Keratinocyte (primary cell): ENCODE results near the gene ANO2. TPM values are rescaled to one million over a fixed set of nuclear protein-coding genes. Genes with fewer than 3 reads are reported as not detected.

Experiments used
- DNase-seq: peaks from one replicate; pipeline ENCODE4 v3.0.0-alpha.2; 2011; ENCODE audit warnings: low read depth, missing footprints, low spot score
- FAIRE-seq: peaks from 2 replicates; lab custom pipeline; 2011; peaks lifted over from hg19 to GRCh38; lab: Jason Lieb, UNC
- H2AFZ ChIP-seq: 2 replicates; pipeline ENCODE4 v1.6.0; 2012; ENCODE audit warnings: low read length, control low read depth, inconsistent platforms; ENCODE audit not compliant: control insufficient read depth
- H3K27ac ChIP-seq: 2 replicates; pipeline ENCODE4 v1.5.1; 2011; ENCODE audit warnings: low read length; ENCODE audit not compliant: control insufficient read depth, insufficient read depth
- H3K27me3 ChIP-seq: 3 replicates; pipeline ENCODE4 v1.6.0; 2011; ENCODE audit warnings: low read length; ENCODE audit not compliant: control insufficient read depth, insufficient read depth; ENCODE audit errors: extremely low read depth
- H3K36me3 ChIP-seq, 2 experiments: 2 replicates in 1 of 2; 3 replicates in 1 of 2; pipeline ENCODE4 v1.5.1; 2011; ENCODE audit warnings: low read length in 2 of 2, mild to moderate bottlenecking in 1 of 2; ENCODE audit not compliant: control insufficient read depth in 2 of 2, insufficient read depth in 2 of 2; ENCODE audit errors: extremely low read depth in 1 of 2
- H3K4me1 ChIP-seq: 3 replicates; pipeline ENCODE4 v1.5.1; 2011; ENCODE audit warnings: low read length; ENCODE audit not compliant: control insufficient read depth, insufficient read depth; ENCODE audit errors: extremely low read depth
- H3K4me2 ChIP-seq: 3 replicates; pipeline ENCODE4 v1.6.0; 2011; ENCODE audit warnings: low read depth, low read length; ENCODE audit not compliant: control insufficient read depth, insufficient read depth; ENCODE audit errors: extremely low read depth
- H3K4me3 ChIP-seq, 3 experiments: fragments of 200-600 bp in 1 of 3; sonication (generic) in 1 of 3; 2 replicates in 2 of 3; 3 replicates in 1 of 3; pipeline ENCODE4 v1.5.1; 2011 to 2016; ENCODE audit warnings: low read length in 3 of 3, mild to moderate bottlenecking in 3 of 3, control low read depth in 2 of 3, inconsistent platforms in 1 of 3, low read depth in 1 of 3, mixed read lengths in 1 of 3, mixed run types in 1 of 3, moderate library complexity in 1 of 3; ENCODE audit not compliant: control insufficient read depth in 2 of 3, insufficient read depth in 2 of 3; ENCODE audit errors: extremely low read depth in 1 of 3
- H3K79me2 ChIP-seq: 2 replicates; pipeline ENCODE4 v1.6.0; 2012; ENCODE audit warnings: low read length; ENCODE audit not compliant: control insufficient read depth, insufficient read depth
- H3K9ac ChIP-seq: 3 replicates; pipeline ENCODE4 v1.6.0; 2011; ENCODE audit warnings: low read length; ENCODE audit not compliant: control insufficient read depth, insufficient read depth; ENCODE audit errors: extremely low read depth
- H3K9me1 ChIP-seq: 3 replicates; pipeline ENCODE4 v1.6.0; 2011; ENCODE audit warnings: low read length; ENCODE audit not compliant: control insufficient read depth, insufficient read depth; ENCODE audit errors: extremely low read depth
- H3K9me3 ChIP-seq: 2 replicates; pipeline ENCODE4 v1.5.1; 2012; ENCODE audit warnings: low read depth, low read length; ENCODE audit not compliant: control insufficient read depth
- H4K20me1 ChIP-seq: 3 replicates; pipeline ENCODE4 v1.6.0; 2011; ENCODE audit warnings: low read length; ENCODE audit not compliant: control insufficient read depth, insufficient read depth; ENCODE audit errors: extremely low read depth
- EZH2 ChIP-seq: IDR thresholded peaks from one replicate; pipeline ENCODE4 v1.6.1; 2012; ENCODE audit warnings: inconsistent platforms, mild to moderate bottlenecking, low read length, moderate library complexity
- dilution Hi-C: fragments of 300-500 bp; cut with MboI; formaldehyde crosslinking; loops from one replicate; pipeline ENCODE4 v1.7.0; 2020; ENCODE audit warnings: low sequenced_read_pairs; ENCODE audit not compliant: extremely low pct_ligation_motif_present
- polyA plus RNA-seq, 5 experiments: library from polyadenylated mRNA; depleted of rRNA in 3 of 5; stranded (reverse) in 3 of 5; stranded (forward) in 1 of 5; unstranded in 1 of 5; fragments of >200 nt; gene quantifications; 1 replicate in 1 of 5; 2 replicates in 3 of 5; 3 replicates in 1 of 5; pipeline versions ENCODE4 v1.2.1 to v1.2.3, GENCODE V29; 2011 to 2012; ENCODE audit warnings: missing spikeins in 2 of 5, low read depth in 1 of 5, low replicate concordance in 1 of 5
- TF ChIP-seq, protein P1 (sequence below), 3 experiments: IDR thresholded peaks in 1 of 3; conservative IDR thresholded peaks in 1 of 3; optimal IDR thresholded peaks in 1 of 3; 2 replicates in 2 of 3; 3 replicates in 1 of 3; pipeline versions ENCODE3 to v1.5.1; 2011; ENCODE audit warnings: low read length in 3 of 3, mild to moderate bottlenecking in 3 of 3, moderate library complexity in 2 of 3, control low read depth in 1 of 3, inconsistent platforms in 1 of 3; ENCODE audit not compliant: insufficient read depth in 2 of 3; ENCODE audit errors: extremely low read depth in 1 of 3

The ANO2 gene
- polyA plus RNA-seq, 1 donor (not counting 4 experiments of a cell fraction or from before 2014, with no cell fraction given) = 0.14 TPM

DNA sequence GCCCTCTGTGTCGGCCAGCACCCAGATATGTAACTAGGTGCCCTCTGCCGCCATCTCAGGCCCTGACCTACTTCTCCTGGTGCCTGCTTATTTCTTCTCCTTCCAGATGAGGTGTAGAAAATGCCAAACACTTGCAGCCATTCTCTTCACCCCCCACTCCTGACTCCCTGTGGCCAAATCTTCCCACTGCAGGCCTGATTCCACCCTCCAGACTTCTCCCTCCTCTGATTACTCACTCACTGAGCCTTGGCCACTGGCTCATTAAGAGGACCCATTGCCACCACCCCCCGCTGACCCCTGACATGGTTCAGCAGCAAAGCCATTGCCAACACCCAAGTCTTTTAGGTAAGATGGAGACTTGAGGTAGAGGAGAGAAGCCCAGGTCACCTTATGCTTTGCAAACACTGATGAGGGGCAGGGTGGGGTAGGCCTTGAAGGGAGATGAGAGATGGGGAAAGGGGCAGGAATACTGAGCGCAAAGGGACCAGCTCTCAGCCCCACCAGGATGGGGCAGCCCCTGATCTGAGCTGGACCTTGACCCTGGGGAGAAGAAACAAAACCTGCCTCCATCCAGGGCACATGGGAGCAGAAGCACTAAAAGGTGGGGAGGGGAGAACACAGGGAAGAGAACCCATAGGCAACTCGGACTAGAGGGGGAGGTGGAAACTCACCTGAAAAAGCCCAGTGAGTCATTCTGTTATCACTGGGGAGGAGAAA lies 25.1 kb upstream of the ANO2 start:
- FAIRE-seq (no peak), DNase-seq (no peak)
- Histone ChIP-seq H3K79me2 (no peaks in the 10 kb centered on the region), H3K9me1 (no peaks in the 10 kb centered on the region), H3K36me3 (no peaks in the 10 kb centered on the region), H2AFZ (no peak overlapping the region), H3K4me1 (no peaks in the 10 kb centered on the region), H3K4me3 (no peak overlapping the region), H3K9ac (no peak overlapping the region), H3K4me2 (no peak overlapping the region), H3K27me3 (peaks cover 5% of the 10 kb centered on the region), H3K9me3 (no peaks in the 10 kb centered on the region), H4K20me1 (no peaks in the 10 kb centered on the region), H3K27ac (no peak overlapping the region)
- no peak for TF ChIP-seq EZH2
- TF ChIP-seq, protein P1, sequence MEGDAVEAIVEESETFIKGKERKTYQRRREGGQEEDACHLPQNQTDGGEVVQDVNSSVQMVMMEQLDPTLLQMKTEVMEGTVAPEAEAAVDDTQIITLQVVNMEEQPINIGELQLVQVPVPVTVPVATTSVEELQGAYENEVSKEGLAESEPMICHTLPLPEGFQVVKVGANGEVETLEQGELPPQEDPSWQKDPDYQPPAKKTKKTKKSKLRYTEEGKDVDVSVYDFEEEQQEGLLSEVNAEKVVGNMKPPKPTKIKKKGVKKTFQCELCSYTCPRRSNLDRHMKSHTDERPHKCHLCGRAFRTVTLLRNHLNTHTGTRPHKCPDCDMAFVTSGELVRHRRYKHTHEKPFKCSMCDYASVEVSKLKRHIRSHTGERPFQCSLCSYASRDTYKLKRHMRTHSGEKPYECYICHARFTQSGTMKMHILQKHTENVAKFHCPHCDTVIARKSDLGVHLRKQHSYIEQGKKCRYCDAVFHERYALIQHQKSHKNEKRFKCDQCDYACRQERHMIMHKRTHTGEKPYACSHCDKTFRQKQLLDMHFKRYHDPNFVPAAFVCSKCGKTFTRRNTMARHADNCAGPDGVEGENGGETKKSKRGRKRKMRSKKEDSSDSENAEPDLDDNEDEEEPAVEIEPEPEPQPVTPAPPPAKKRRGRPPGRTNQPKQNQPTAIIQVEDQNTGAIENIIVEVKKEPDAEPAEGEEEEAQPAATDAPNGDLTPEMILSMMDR (optimal IDR thresholded peaks at IDR 0.05 in 1 of 3, IDR thresholded peaks at IDR 0.05 in 1 of 3, conservative IDR thresholded peaks at IDR 0.05 in 1 of 3; ENCODE audit: extremely low read depth in 1 of 3, insufficient read depth in 2 of 3, low read length in 3 of 3) = peak in 1 of 3 experiments; percentile 5
- dilution Hi-C loops = no loop called here

DNA sequence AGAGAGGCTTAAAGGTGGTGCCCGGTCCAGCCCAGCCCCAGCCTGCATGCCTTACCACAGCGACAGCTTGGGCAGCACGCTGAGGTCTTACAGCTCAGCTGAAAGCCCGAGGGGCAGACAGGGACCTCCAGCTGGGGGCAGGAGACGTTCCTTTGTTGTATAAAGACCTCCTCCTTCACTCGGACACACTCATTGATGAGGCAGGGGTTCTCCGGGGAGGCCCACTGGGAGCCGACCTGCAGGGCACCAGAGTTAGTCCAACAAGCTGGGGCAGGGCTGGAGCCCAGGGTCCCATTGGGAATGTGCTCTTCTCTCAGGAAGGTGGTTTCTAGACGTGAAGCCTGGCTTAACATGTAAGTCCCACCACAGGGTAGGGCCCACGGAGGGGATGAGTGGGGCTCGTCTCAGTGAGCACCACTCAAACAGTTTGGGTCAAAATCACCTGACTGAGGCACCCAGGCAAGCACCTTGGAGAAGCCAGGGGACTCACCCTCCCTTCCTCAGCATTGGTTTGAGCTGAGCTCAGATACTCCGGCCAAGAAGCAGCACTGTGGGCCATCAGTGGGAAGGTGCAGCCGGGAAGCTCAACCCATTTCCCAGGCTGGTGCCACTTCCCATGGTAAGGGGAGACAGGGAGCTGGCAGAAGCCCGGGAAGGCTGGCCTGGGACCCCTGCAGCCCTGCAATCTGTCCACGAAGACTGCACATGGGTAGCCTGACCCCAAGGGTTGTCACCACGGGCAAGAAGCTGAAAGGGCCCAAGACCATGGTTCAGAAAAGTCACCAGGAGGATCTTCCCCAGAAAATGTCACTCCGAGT lies 24.3 kb upstream of the ANO2 start:
- Histone ChIP-seq H3K36me3 (no peaks in the 10 kb centered on the region), H2AFZ (no peak overlapping the region), H3K4me3 (no peak overlapping the region), H3K27ac (no peak overlapping the region), H3K4me1 (no peaks in the 10 kb centered on the region), H3K9ac (no peak overlapping the region), H4K20me1 (no peaks in the 10 kb centered on the region), H3K9me3 (no peaks in the 10 kb centered on the region), H3K79me2 (no peaks in the 10 kb centered on the region), H3K9me1 (no peaks in the 10 kb centered on the region), H3K27me3 (peaks cover 5% of the 10 kb centered on the region), H3K4me2 (no peak overlapping the region)
- TF ChIP-seq, protein P1 (optimal IDR thresholded peaks at IDR 0.05 in 1 of 3, IDR thresholded peaks at IDR 0.05 in 1 of 3, conservative IDR thresholded peaks at IDR 0.05 in 1 of 3; ENCODE audit: extremely low read depth in 1 of 3, insufficient read depth in 2 of 3, low read length in 3 of 3) = no peak
- TF ChIP-seq EZH2 = no peak
- DNase-seq = no peak
- FAIRE-seq = no peak
- dilution Hi-C loops = no loop called here
